Smooth muscle cell (in vitro differentiated cells): ENCODE data around the gene NUMA1. TPM values are rescaled to one million over a fixed set of nuclear protein-coding genes. Genes with fewer than 3 reads are reported as not detected.

ENCODE experiments used
- DNase-seq: peaks from one replicate; lab custom pipeline; 2025; ENCODE audit not compliant: unreplicated experiment; lab: John Stamatoyannopoulos, UW
- H2AFZ ChIP-seq: fragments of 200-600 bp; sonication (generic); 2 replicates; pipeline ENCODE4 v1.6.0; 2016; ENCODE audit warnings: antibody characterized with exemption, low read depth, mild to moderate bottlenecking
- H3F3A ChIP-seq: fragments of 200-600 bp; sonication (generic); 2 replicates; pipeline ENCODE4 v1.6.0; 2017; ENCODE audit warnings: antibody characterized with exemption, low read depth
- H3K27ac ChIP-seq: fragments of 200-600 bp; sonication (generic); 2 replicates; pipeline ENCODE4 v1.5.1; 2016; ENCODE audit warnings: low read depth, mild to moderate bottlenecking
- H3K27me3 ChIP-seq: fragments of 200-600 bp; sonication (generic); 2 replicates; pipeline ENCODE4 v1.6.1; 2016; ENCODE audit warnings: low read depth, mild to moderate bottlenecking
- H3K36me3 ChIP-seq: fragments of 200-600 bp; sonication (generic); 2 replicates; pipeline ENCODE4 v1.5.1; 2016; ENCODE audit warnings: low read depth
- H3K4me1 ChIP-seq: fragments of 200-600 bp; sonication (generic); 2 replicates; pipeline ENCODE4 v1.5.1; 2016; ENCODE audit warnings: low read depth
- H3K4me2 ChIP-seq: fragments of 200-600 bp; sonication (generic); 2 replicates; pipeline ENCODE4 v1.6.0; 2016; ENCODE audit warnings: mild to moderate bottlenecking
- H3K4me3 ChIP-seq: fragments of 200-600 bp; sonication (generic); 2 replicates; pipeline ENCODE4 v1.5.1; 2016; ENCODE audit warnings: mild to moderate bottlenecking
- H3K79me2 ChIP-seq: fragments of 200-600 bp; sonication (generic); 2 replicates; pipeline ENCODE4 v1.6.0; 2016; ENCODE audit warnings: low read depth, mild to moderate bottlenecking
- H3K9ac ChIP-seq: fragments of 200-600 bp; sonication (generic); 2 replicates; pipeline ENCODE4 v1.6.0; 2016; ENCODE audit warnings: low read depth
- H3K9me3 ChIP-seq: fragments of 200-600 bp; sonication (generic); replicated peaks from 2 replicates; pipeline ENCODE4 v1.5.1; 2016; ENCODE audit warnings: low read depth
- H4K20me1 ChIP-seq: fragments of 200-600 bp; sonication (generic); 2 replicates; pipeline ENCODE4 v1.6.0; 2016; ENCODE audit warnings: low read depth
- CTCF ChIP-seq: fragments of 200-600 bp; sonication (generic); IDR thresholded peaks from 2 replicates; pipeline ENCODE4 v1.5.1; 2017; ENCODE audit warnings: borderline replicate concordance, mild to moderate bottlenecking, antibody characterized with exemption; ENCODE audit not compliant: insufficient read depth, poor library complexity, severe bottlenecking
- WGBS: methylation state at CpG from one replicate; pipeline ENCODE4 v1.1.7; 2016; ENCODE audit warnings: low lambda C conversion rate; 5-methylcytosine and 5-hydroxymethylcytosine counted together
- polyA plus RNA-seq: library from polyadenylated mRNA; unstranded; fragments of >200 nt; fragmentation: Nextera tagmentation; extraction: Ambion mirVana; gene quantifications from 2 replicates; pipeline ENCODE4 v1.2.1, GENCODE V29; 2016
- total RNA-seq: library from RNA; depleted of rRNA; stranded (reverse); fragments of >200 nt; gene quantifications from 2 replicates; pipeline ENCODE4 v1.2.3, GENCODE V29; 2014

Gene NUMA1
- total and polyA plus RNA-seq, 2 experiments from 2014 or later, result 72.4 to 107 TPM

GRCh38 chr11:72124046-72124445 is 43.7 kb upstream of the NUMA1 start:
- Histone ChIP-seq H3K27me3 (no peaks in the 10 kb centered on the region), H3K36me3 (no peaks in the 10 kb centered on the region), H3F3A (no peaks in the 10 kb centered on the region), H3K4me2 (no peak overlapping the region), H2AFZ (no peak overlapping the region), H3K4me3 (no peak overlapping the region), H3K4me1 (no peaks in the 10 kb centered on the region), H3K9me3 (no peaks in the 10 kb centered on the region), H3K27ac (no peak overlapping the region), H4K20me1 (no peaks in the 10 kb centered on the region), H3K79me2 (no peaks in the 10 kb centered on the region), H3K9ac (no peak overlapping the region)
- TF ChIP-seq CTCF, result no peak
- whole genome bisulfite sequencing, result 93% methylated on average over 6 of the region's 6 CpGs
- DNase-seq, result no peak

GRCh38 chr11:72123117-72123653 is 42.8 kb upstream of the NUMA1 start:
- 87% methylated on average over 3 of the region's 3 CpGs for WGBS
- no peak for DNase-seq

GRCh38 chr11:72122607-72123006 is 42.3 kb upstream of the NUMA1 start:
- TF ChIP-seq CTCF, result no peak
- WGBS, result 84% methylated on average over 1 of the region's 1 CpG
- Histone ChIP-seq H3K27ac (no peak overlapping the region), H3K4me3 (no peak overlapping the region), H3F3A (no peaks in the 10 kb centered on the region), H3K36me3 (no peaks in the 10 kb centered on the region), H3K4me1 (no peaks in the 10 kb centered on the region), H3K27me3 (no peaks in the 10 kb centered on the region), H4K20me1 (no peaks in the 10 kb centered on the region), H3K4me2 (no peak overlapping the region), H2AFZ (no peak overlapping the region), H3K9ac (no peak overlapping the region), H3K79me2 (no peaks in the 10 kb centered on the region), H3K9me3 (no peaks in the 10 kb centered on the region)
- no peak for DNase-seq

More at GRCh38 chr11:72123117-72123653, 42.8 kb upstream of the NUMA1 start:
- TF ChIP-seq CTCF, result no peak
- H2AFZ ChIP-seq, result no peak overlapping the region
- H3K4me1 ChIP-seq, result no peaks in the 10 kb centered on the region
- no peaks in the 10 kb centered on the region for H3K27me3 ChIP-seq
- H4K20me1 ChIP-seq, result no peaks in the 10 kb centered on the region
- no peak overlapping the region for H3K4me3 ChIP-seq
- no peaks in the 10 kb centered on the region for H3K9me3 ChIP-seq
- no peak overlapping the region for H3K27ac ChIP-seq
- no peak overlapping the region for H3K9ac ChIP-seq
- no peaks in the 10 kb centered on the region for H3K79me2 ChIP-seq
- no peaks in the 10 kb centered on the region for H3K36me3 ChIP-seq
- H3K4me2 ChIP-seq, result no peak overlapping the region
- H3F3A ChIP-seq, result no peaks in the 10 kb centered on the region

GRCh38 chr11:72120930-72121329 is 40.6 kb upstream of the NUMA1 start:
- Histone ChIP-seq H3K4me2 (no peak overlapping the region), H4K20me1 (no peaks in the 10 kb centered on the region), H3K27ac (no peak overlapping the region), H3K9ac (no peak overlapping the region), H3K4me3 (no peak overlapping the region), H3F3A (no peaks in the 10 kb centered on the region), H3K9me3 (no peaks in the 10 kb centered on the region), H3K36me3 (no peaks in the 10 kb centered on the region), H3K27me3 (no peaks in the 10 kb centered on the region), H3K79me2 (no peaks in the 10 kb centered on the region), H2AFZ (no peak overlapping the region), H3K4me1 (no peaks in the 10 kb centered on the region)
- no peak for DNase-seq
- 90% methylated on average over 2 of the region's 2 CpGs for WGBS
- no peak for TF ChIP-seq CTCF
